Activated naive CD4-positive, alpha-beta T cell treated with anti-CD3 and anti-CD28 coated beads, Interleukin-2, amount 50 U/mL, for 16 hours (primary cell): Measurements from ENCODE around the gene CELSR2.

Experiments used
- DNase-seq: peaks from one replicate; pipeline ENCODE4 v3.0.0-alpha.2; 2020

CELSR2 gene

GRCh38 chr1:109265016-109265415 is 15.7 kb downstream of the CELSR2 start:
- DNase-seq: no peak

DNA sequence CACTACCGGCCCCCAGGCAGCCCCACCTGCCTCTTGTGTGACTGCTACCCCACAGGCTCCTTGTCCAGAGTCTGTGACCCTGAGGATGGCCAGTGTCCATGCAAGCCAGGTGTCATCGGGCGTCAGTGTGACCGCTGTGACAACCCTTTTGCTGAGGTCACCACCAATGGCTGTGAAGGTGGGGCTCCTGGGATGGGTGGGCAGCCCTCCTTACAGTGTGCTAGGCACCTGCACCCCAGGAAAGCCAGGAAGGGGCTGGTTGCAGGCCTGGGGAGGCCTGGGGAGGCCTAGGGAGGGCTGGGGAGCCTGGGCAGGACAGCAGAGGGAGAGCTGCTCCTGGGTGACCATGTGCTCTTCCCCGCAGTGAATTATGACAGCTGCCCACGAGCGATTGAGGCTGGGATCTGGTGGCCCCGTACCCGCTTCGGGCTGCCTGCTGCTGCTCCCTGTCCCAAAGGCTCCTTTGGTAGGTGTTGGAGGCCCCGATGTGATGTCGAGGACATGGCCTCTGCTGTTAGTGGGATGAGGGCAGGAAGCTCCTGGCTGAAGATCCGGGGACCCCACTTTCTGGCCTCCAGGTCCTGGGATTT is 16.5 kb downstream of the CELSR2 start:
- no peak for DNase-seq

DNA sequence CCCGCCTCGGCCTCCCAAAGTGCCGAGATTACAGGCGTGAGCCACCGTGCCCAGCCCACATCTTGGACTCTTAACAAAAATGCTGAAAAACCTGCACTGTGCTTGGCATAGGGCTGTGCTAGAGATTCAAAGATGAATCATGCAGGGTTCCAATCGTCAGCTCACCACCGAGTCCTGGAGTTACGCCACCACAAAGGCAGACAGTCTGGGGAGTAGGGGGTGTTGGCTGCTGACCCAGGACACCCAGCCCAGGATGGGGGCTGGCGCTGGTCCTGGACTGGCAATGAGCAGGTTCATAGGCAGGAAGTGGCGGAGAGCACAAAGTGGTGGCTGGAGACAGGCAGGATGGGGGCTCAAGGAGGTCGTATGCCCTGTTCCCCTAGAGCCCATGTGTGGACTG is 17.6 kb downstream of the CELSR2 start:
- DNase-seq: no peak

GRCh38 chr1:109267743-109268300 is 18.5 kb downstream of the CELSR2 start:
- DNase-seq: no peak

- DNase-seq: no peak
These were observed 19.3 kb downstream of the CELSR2 start for GRCh38 chr1:109268431-109269211.

- no peak for DNase-seq
These were observed 20.1 kb downstream of the CELSR2 start for GRCh38 chr1:109269212-109269980.

DNA sequence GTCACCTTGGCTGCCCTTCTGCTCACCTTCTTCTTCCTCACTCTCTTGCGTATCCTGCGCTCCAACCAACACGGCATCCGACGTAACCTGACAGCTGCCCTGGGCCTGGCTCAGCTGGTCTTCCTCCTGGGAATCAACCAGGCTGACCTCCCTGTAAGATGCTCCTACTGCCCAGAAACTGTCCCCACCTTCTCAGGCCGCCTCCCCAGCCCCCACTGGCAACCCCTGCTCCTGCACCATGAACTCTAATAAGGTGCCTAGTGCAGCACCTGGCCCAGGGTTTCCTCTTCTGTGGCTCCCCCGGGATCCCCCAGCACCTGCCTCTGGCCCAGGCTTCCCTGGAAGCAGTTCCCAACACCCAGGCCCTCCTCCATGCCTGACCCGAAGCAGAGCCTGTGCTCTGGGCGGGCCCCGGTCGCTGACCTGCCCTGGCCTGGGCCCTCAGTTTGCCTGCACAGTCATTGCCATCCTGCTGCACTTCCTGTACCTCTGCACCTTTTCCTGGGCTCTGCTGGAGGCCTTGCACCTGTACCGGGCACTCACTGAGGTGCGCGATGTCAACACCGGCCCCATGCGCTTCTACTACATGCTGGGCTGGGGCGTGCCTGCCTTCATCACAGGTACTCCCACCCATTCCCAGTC is 20.8 kb downstream of the CELSR2 start:
- no peak for DNase-seq

- no peak for DNase-seq
These were observed 21.4 kb downstream of the CELSR2 start for GRCh38 chr1:109270623-109271317.

DNA sequence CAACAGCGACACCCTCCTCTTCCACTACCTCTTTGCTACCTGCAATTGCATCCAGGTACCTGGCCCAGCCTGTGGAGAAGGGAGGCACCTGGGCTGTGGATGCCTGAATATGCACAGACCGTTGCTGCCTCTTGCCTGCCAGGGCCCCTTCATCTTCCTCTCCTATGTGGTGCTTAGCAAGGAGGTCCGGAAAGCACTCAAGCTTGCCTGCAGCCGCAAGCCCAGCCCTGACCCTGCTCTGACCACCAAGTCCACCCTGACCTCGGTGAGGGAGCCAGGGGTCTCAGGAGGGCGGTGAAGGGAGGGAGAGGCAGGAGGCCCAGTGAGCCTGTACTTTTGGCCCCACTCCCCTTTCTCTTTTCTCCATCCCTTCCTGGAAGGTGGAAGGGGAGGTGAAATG is 22.1 kb downstream of the CELSR2 start:
- DNase-seq: no peak

- DNase-seq: no peak
These were observed 22.9 kb downstream of the CELSR2 start for GRCh38 chr1:109272021-109272799.

DNA sequence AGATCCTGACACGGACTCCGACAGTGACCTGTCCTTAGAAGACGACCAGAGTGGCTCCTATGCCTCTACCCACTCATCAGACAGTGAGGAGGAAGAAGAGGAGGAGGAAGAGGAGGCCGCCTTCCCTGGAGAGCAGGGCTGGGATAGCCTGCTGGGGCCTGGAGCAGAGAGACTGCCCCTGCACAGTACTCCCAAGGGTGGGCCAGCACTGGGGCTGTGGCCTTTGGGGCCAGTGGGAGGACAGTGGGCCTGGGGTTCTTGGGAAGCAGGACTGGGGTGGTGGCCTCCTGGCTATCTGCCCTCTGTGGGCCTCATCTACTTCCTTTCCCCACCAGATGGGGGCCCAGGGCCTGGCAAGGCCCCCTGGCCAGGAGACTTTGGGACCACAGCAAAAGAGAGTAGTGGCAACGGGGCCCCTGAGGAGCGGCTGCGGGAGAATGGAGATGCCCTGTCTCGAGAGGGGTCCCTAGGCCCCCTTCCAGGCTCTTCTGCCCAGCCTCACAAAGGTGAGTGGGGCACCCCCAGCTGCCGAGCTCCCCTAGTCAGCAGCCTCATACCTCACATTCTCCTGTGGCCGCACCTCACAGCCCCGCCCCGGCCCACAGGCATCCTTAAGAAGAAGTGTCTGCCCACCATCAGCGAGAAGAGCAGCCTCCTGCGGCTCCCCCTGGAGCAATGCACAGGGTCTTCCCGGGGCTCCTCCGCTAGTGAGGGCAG is 23.6 kb downstream of the CELSR2 start:
- DNase-seq: no peak

GRCh38 chr1:109273570-109274288 is 24.4 kb downstream of the CELSR2 start:
- DNase-seq: no peak

- DNase-seq: no peak
These were observed 25.5 kb downstream of the CELSR2 start for GRCh38 chr1:109274533-109275476.

DNA sequence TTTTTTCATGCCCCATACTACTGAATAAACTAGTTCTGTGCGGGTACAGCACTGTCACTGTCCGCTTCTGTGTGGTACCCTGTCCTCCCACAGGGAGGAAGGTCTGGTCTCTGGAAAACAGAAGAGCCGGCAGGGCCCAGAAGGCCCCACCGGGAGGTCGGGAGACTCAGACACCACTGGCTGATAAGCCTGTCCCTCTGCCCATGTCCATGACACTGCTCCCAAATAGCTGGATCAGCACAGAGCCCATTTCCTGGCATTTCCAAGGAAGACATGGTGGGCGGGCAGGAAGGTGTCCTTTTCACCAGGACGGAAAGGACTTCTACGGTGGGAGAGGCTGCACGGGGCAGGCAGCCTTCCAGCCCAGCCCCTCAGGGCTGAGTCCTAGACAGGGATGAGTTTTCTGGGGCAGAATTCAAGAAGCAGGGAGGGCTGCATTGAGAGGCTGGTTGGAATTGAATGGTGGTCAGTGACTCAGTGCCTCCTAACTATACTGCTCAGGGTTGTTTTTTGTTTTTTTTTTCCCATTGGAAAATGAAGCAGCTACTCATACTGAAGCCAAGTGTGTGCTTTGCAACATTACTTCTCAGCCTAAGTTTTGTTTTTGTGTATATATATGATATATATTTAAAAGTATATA is 26.5 kb downstream of the CELSR2 start:
- no peak for DNase-seq

GRCh38 chr1:109277434-109278204 is 28.3 kb downstream of the CELSR2 start:
- DNase-seq: peak; percentile 56

GRCh38 chr1:109279615-109280278 is 30.4 kb downstream of the CELSR2 start:
- no peak for DNase-seq

DNA sequence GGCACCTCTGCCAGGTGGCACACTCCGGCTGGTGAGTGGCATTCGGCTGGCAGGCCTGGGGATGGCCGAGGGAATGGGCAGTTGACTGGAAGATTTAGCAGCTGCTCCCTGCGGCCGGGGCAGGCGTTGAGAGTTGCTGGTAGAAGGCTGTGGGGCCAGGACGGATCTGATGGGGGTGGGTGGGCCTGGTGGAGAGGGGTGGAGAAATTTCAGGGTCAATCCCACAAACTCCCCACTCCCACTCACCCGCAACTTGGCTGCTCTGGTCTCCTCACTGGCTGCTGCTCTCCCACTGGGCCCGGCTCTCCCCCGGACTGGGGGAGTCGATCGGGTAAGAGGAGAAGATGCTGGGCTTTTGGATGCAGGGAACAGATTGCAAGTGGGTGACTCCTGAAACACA is 31.5 kb downstream of the CELSR2 start:
- no peak for DNase-seq
